Heart left ventricle (tissue), 16 donors: ENCODE data around the gene RNLS. TPM values are rescaled to one million over a fixed set of nuclear protein-coding genes. Genes with fewer than 3 reads are reported as not detected.

ENCODE experiments used
- ATAC-seq, 4 donors: fragments of 200-7000 bp; cut with Tn5 transposase; one replicate each; pipeline ENCODE4 v1.9.1; 2020 to 2022; ENCODE audit warnings: moderate library complexity in 4 of 4, mild to moderate bottlenecking in 3 of 4, moderate number of reproducible peaks in 1 of 4
- DNase-seq, 5 donors: peaks; one replicate each; pipeline ENCODE4 v3.0.0-alpha.2; 2020
- H3K27ac ChIP-seq, 12 donors: fragments of 200-600 bp; sonication (generic) in 4 of 12; one replicate each; pipeline versions ENCODE4 v1.5.0 to v1.8.0; 2016 to 2022; ENCODE audit warnings: mild to moderate bottlenecking in 2 of 12
- H3K27me3 ChIP-seq, 9 donors: fragments of 200-600 bp; sonication (generic) in 2 of 9; one replicate each; pipeline versions ENCODE4 v1.5.1 to v1.8.0; 2016 to 2022; ENCODE audit warnings: mild to moderate bottlenecking in 3 of 9
- H3K36me3 ChIP-seq, 9 donors: fragments of 200-600 bp; sonication (generic) in 2 of 9; one replicate each; pipeline versions ENCODE4 v1.5.0 to v1.8.0; 2018 to 2022; ENCODE audit warnings: mild to moderate bottlenecking in 2 of 9
- H3K4me1 ChIP-seq, 12 donors: fragments of 200-600 bp; sonication (generic) in 4 of 12; one replicate each; pipeline versions ENCODE4 v1.5.0 to v1.8.0; 2016 to 2022; ENCODE audit warnings: mild to moderate bottlenecking in 3 of 12
- H3K4me3 ChIP-seq, 12 donors: fragments of 200-600 bp; sonication (generic) in 4 of 12; one replicate each; pipeline versions ENCODE4 v1.5.0 to v1.8.0; 2017 to 2022; ENCODE audit warnings: mild to moderate bottlenecking in 9 of 12, moderate library complexity in 4 of 12
- H3K9me3 ChIP-seq, 12 donors: fragments of 200-600 bp; sonication (generic) in 4 of 12; one replicate each; pipeline versions ENCODE4 v1.5.0 to v1.8.0; 2016 to 2022; ENCODE audit warnings: mild to moderate bottlenecking in 1 of 12
- CTCF ChIP-seq, 12 donors: fragments of 200-600 bp; sonication (generic) in 4 of 12; IDR thresholded peaks; one replicate each; pipeline versions ENCODE4 v1.5.0 to v1.8.0; 2018 to 2022; ENCODE audit warnings: antibody characterized with exemption in 12 of 12, mild to moderate bottlenecking in 5 of 12
- POLR2A ChIP-seq, 2 donors: fragments of 450-650 bp; IDR thresholded peaks; one replicate each; pipeline ENCODE4 v1.6.1; 2017; ENCODE audit warnings: antibody characterized with exemption in 2 of 2, mild to moderate bottlenecking in 2 of 2, moderate library complexity in 2 of 2
- WGBS, 4 donors: extraction: QIAGEN DNeasy Blood & Tissue Kit in 2 of 4; methylation state at CpG; one replicate each; pipeline versions ENCODE4 v1.1.5 to v1.1.7; 2013 to 2018; 5-methylcytosine and 5-hydroxymethylcytosine counted together
- intact Hi-C, 10 donors: fragments of 100-400 bp; cut with DNase I; formaldehyde crosslinking; loops; one replicate each; pipeline versions ENCODE4 v1.11.1 to v1.14.2; 2022
- polyA plus RNA-seq, 2 donors: library from polyadenylated mRNA; stranded (reverse); fragments of 200-250 nt; gene quantifications; one replicate each; pipeline ENCODE4 v1.2.3, GENCODE V29; 2013
- total RNA-seq, 9 donors: library from RNA; depleted of rRNA in 2 of 9; stranded (reverse); fragments of >200 nt in 2 of 9; fragmentation: NEBNext Ultra II Directional in 3 of 9; extraction: Animal tissue kit (Norgen Biotek cat#: 25700) in 3 of 9; gene quantifications; one replicate each; pipeline versions ENCODE4 v1.1.0 to v1.2.4, GENCODE V29; 2016 to 2023
- donor health status: ischemic (EF 13 %, LVEDD 7.1; RV severe dilation, severe dysfunction).
- donor health status: healthy with polysubstance abuse.
- donor health status: DM: no; HTN: yes; CAD: no.
- donor health status: DM: no; HTN: no; CAD: no.
- donor health status: ischemic (EF 25% LVEDD 6.9; RV normal size, moderate dysfunction).
- donor health status: ischemic (EF 25% LVEDD 5.7; RV mildly dilated, moderate dysfunction).
- donor health status: healthy.
- donor health status: DM: yes; HTN: yes; CAD: no.
- donor health status: ischemic (EF 35%, LVEDD 5.7; RV mildly dilated, moderate dysfunction).
- donor health status: nonischemic (EF 11% LVEDD 7.7; RV severe dilation, severe dysfunction).
- donor health status: DM: yes; HTN: yes; CAD: no.
- donor health status: PGD.
- donor health status: ischemic (EF 29% LVEDD 5.4; RV normal size, mild dysfunction).
- donor health status: nonischemic (EF 23%, LVEDD 6.1; RV moderate dilation, normal function).

RNLS gene
- total and polyA plus RNA-seq, 11 donors, result 6.6 to 30.7 (median 15.1) TPM

GRCh38 chr10:88530093-88530492, 53.0 kb downstream of the RNLS start:
- DNase-seq (no peak), ATAC-seq (no peak)
- 52 to 68% (median 62%) methylated on average over 2 of the region's 2 CpGs for WGBS, 4 donors
- H3K4me3 ChIP-seq, result no peak overlapping the region
- no peaks in the 10 kb centered on the region for H3K27me3 ChIP-seq
- no peaks in the 10 kb centered on the region for H3K4me1 ChIP-seq
- H3K27ac ChIP-seq, result no peak overlapping the region
- intact Hi-C loops, result loop anchor here in 1 of 10 donors (10.0 kb wide), 1 partner anchor 105 kb away; no protein-coding TSS in a partner anchor
- TF ChIP-seq POLR2A (IDR thresholded peaks at IDR 0.05) (no peak), CTCF (IDR thresholded peaks at IDR 0.05) (no peak)
- H3K9me3 ChIP-seq, result no peaks in the 10 kb centered on the region
- H3K36me3 ChIP-seq, result no peaks in the 10 kb centered on the region

- H3K27ac ChIP-seq, result no peak overlapping the region
- TF ChIP-seq CTCF (IDR thresholded peaks at IDR 0.05) (no peak), POLR2A (IDR thresholded peaks at IDR 0.05) (no peak)
- DNase-seq (no peak), ATAC-seq (no peak)
- no peaks in the 10 kb centered on the region for H3K4me1 ChIP-seq
- H3K36me3 ChIP-seq, result no peaks in the 10 kb centered on the region
- H3K4me3 ChIP-seq, result no peak overlapping the region
- 89 to 94% (median 89%) methylated on average over 4 of the region's 4 CpGs for WGBS, 4 donors
- H3K9me3 ChIP-seq, result no peaks in the 10 kb centered on the region
- intact Hi-C loops, result no loop called here
- no peaks in the 10 kb centered on the region for H3K27me3 ChIP-seq
Observed at GRCh38 chr10:88528806-88529570, 54.1 kb downstream of the RNLS start.

GRCh38 chr10:88528201-88528600, 54.9 kb downstream of the RNLS start:
- TF ChIP-seq POLR2A (IDR thresholded peaks at IDR 0.05), result no peak
- no peak for TF ChIP-seq CTCF (IDR thresholded peaks at IDR 0.05)
- Histone ChIP-seq H3K4me1 (peaks cover 0 to 2% (median 0%) of the 10 kb centered on the region in 12 donors), H3K27ac (no peak overlapping the region), H3K27me3 (no peaks in the 10 kb centered on the region), H3K9me3 (no peaks in the 10 kb centered on the region), H3K4me3 (no peak overlapping the region), H3K36me3 (no peaks in the 10 kb centered on the region)
- intact Hi-C loops, result no loop called here
- DNase-seq, result no peak
- no peak for ATAC-seq

- 88 to 97% (median 93%) methylated on average over 1 of the region's 1 CpG for WGBS, 4 donors
- Histone ChIP-seq H3K9me3 (no peaks in the 10 kb centered on the region), H3K27me3 (no peaks in the 10 kb centered on the region), H3K36me3 (no peaks in the 10 kb centered on the region), H3K4me1 (peaks cover 0 to 10% (median 1%) of the 10 kb centered on the region in 12 donors), H3K27ac (no peak overlapping the region), H3K4me3 (no peak overlapping the region)
- ATAC-seq (no peak), DNase-seq (no peak)
- intact Hi-C loops, result no loop called here
- TF ChIP-seq POLR2A (IDR thresholded peaks at IDR 0.05) (no peak), CTCF (IDR thresholded peaks at IDR 0.05) (no peak)
Observed at GRCh38 chr10:88527245-88527644, 55.9 kb downstream of the RNLS start.
